Nephron progenitor cell (in vitro differentiated cells): ENCODE measurements around the gene ITK.

Source experiments
- DNase-seq: peaks from one replicate; pipeline ENCODE4 v3.0.0; 2021
- H3K27ac Mint-ChIP-seq: 2 replicates; pipeline ENCODE4 v1.8.0; 2021; ENCODE audit warnings: mild to moderate bottlenecking, moderate library complexity, mixed read lengths
- H3K27me3 Mint-ChIP-seq: 2 replicates; pipeline ENCODE4 v1.8.0; 2021; ENCODE audit warnings: mild to moderate bottlenecking, low read depth, mixed read lengths; ENCODE audit not compliant: poor library complexity
- H3K36me3 Mint-ChIP-seq: 2 replicates; pipeline ENCODE4 v1.8.0; 2021; ENCODE audit warnings: low read depth, mixed read lengths
- H3K4me1 Mint-ChIP-seq: 2 replicates; pipeline ENCODE4 v1.8.0; 2021; ENCODE audit warnings: mixed read lengths
- H3K4me3 Mint-ChIP-seq: 2 replicates; pipeline ENCODE4 v1.8.0; 2021; ENCODE audit warnings: mild to moderate bottlenecking, moderate library complexity, mixed read lengths
- H3K9me3 Mint-ChIP-seq: 2 replicates; pipeline ENCODE4 v1.8.0; 2021; ENCODE audit warnings: mild to moderate bottlenecking, moderate library complexity, mixed read lengths
- TF ChIP-seq, protein P1 (sequence below): fragments of 200-600 bp; sonication (generic); IDR thresholded peaks from 2 replicates; pipeline ENCODE4 v1.5.0; 2021; ENCODE audit warnings: antibody characterized with exemption

ITK gene

DNA sequence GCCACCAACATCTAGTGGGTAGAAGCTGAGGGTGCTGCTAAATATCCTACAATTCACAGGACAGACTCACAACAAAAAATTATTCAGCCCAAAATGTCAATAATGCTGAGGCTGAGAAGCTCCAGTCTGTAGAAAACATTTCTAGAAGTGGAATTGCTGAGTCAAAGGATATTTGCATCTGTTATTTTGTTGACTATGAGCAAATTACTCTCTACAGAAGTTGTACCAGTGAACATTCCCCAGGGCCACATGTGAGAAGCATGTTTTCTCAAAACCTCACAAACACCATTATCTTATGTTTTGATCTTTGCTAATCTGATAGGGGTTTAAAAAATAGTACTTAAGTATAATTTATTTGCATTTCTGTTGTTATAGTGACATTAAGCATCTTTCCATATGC lies 15.4 kb downstream of the ITK start:
- Mint-ChIP-seq H3K4me3 (no peak overlapping the region), H3K36me3 (no peaks in the 10 kb centered on the region), H3K9me3 (peaks cover 6% of the 10 kb centered on the region), H3K4me1 (no peaks in the 10 kb centered on the region), H3K27me3 (peaks cover 34% of the 10 kb centered on the region), H3K27ac (no peak overlapping the region)
- TF ChIP-seq, protein P1, sequence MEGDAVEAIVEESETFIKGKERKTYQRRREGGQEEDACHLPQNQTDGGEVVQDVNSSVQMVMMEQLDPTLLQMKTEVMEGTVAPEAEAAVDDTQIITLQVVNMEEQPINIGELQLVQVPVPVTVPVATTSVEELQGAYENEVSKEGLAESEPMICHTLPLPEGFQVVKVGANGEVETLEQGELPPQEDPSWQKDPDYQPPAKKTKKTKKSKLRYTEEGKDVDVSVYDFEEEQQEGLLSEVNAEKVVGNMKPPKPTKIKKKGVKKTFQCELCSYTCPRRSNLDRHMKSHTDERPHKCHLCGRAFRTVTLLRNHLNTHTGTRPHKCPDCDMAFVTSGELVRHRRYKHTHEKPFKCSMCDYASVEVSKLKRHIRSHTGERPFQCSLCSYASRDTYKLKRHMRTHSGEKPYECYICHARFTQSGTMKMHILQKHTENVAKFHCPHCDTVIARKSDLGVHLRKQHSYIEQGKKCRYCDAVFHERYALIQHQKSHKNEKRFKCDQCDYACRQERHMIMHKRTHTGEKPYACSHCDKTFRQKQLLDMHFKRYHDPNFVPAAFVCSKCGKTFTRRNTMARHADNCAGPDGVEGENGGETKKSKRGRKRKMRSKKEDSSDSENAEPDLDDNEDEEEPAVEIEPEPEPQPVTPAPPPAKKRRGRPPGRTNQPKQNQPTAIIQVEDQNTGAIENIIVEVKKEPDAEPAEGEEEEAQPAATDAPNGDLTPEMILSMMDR: no peak
- no peak for DNase-seq

GRCh38 chr5:157197086-157197485 lies 16.4 kb downstream of the ITK start:
- H3K27ac Mint-ChIP-seq: no peak overlapping the region
- H3K36me3 Mint-ChIP-seq: no peaks in the 10 kb centered on the region

DNA sequence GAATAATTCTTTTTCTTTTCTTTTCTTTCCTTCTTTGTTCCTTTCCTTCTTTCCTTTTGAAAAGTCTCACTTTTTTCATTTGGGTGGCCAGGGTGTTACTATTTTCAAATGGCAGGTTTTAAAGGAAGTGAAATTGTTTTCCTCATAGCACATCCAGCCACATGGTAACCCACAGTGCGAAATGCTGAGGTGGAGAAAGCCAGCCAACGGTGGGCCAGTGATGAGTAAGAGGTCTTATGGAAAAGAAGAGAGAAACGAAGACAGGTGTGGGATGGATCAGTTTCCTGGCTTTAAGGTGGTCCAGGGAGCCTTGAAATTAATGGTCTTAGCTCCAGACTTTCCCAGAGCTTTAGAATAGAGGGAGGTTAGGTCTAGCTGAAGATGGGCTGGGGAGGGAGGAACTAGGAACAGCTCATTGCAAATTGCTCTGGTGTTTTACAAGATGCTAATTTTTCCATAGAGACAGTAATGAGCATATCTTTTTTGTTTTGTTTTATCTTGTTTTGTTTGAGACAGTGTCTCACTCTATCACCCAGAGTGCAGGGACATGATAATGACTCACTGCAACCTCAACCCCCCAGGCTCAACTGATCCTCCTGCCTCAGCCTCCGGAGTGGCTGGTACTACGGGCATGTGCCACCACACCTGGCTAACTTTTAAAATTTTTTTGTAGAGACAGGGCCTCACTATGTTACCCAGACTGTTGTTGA lies 17.8 kb downstream of the ITK start:
- Mint-ChIP-seq H3K9me3 (peaks cover 3% of the 10 kb centered on the region), H3K4me3 (no peak overlapping the region), H3K36me3 (no peaks in the 10 kb centered on the region), H3K27me3 (peaks cover 34% of the 10 kb centered on the region), H3K27ac (no peak overlapping the region), H3K4me1 (no peaks in the 10 kb centered on the region)
- DNase-seq: no peak
- TF ChIP-seq, protein P1: no peak

More at GRCh38 chr5:157197086-157197485, 16.4 kb downstream of the ITK start:
- no peak for DNase-seq
- Mint-ChIP-seq H3K4me3 (no peak overlapping the region), H3K4me1 (no peaks in the 10 kb centered on the region), H3K9me3 (peaks cover 6% of the 10 kb centered on the region), H3K27me3 (peaks cover 34% of the 10 kb centered on the region)
- TF ChIP-seq, protein P1: no peak

GRCh38 chr5:157201857-157202256 lies 21.2 kb downstream of the ITK start:
- H3K4me3 Mint-ChIP-seq: no peak overlapping the region

DNA sequence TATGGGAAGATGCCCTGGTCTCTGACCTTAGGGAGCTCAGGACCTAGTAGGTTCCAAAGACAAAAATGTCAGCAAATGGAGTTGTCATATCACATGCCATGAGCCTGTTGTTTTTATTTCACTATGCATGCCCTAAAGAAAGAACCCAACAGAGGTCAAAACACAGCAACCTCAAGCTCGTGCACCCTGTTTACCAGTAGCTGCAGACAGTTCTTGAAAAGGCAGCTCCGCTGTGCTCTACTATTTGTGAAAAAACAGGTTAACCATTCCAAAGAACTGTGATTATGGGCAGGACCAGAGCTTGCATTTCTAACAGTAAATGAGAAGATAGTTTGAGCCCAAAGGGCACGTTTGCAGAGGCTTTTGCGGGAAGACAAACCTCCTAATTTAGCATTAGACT lies 22.8 kb downstream of the ITK start:
- H3K4me3 Mint-ChIP-seq: no peak overlapping the region

More at GRCh38 chr5:157201857-157202256, 21.2 kb downstream of the ITK start:
- TF ChIP-seq, protein P1: no peak
- H3K27me3 Mint-ChIP-seq: peaks cover 23% of the 10 kb centered on the region
- no peaks in the 10 kb centered on the region for H3K36me3 Mint-ChIP-seq
- no peaks in the 10 kb centered on the region for H3K4me1 Mint-ChIP-seq
- peaks cover 3% of the 10 kb centered on the region for H3K9me3 Mint-ChIP-seq
- H3K27ac Mint-ChIP-seq: no peak overlapping the region
- no peak for DNase-seq

More for the DNA sequence above, 22.8 kb downstream of the ITK start:
- Mint-ChIP-seq H3K36me3 (no peaks in the 10 kb centered on the region), H3K4me1 (no peaks in the 10 kb centered on the region), H3K27me3 (peaks cover 16% of the 10 kb centered on the region), H3K27ac (no peak overlapping the region), H3K9me3 (peaks cover 3% of the 10 kb centered on the region)
- no peak for DNase-seq
- TF ChIP-seq, protein P1: no peak
